HepG2 (cell line): ENCODE results near the gene NCMAP. TPM values are rescaled to one million over a fixed set of nuclear protein-coding genes. Genes with fewer than 3 reads are reported as not detected.
A peak's percentile ranks its signal among the peaks of the same experiment; 100 is the strongest.

ENCODE experiments used
- ATAC-seq: fragments of 200-7000 bp; cut with Tn5 transposase; 3 replicates; pipeline ENCODE4 v1.9.1; 2020; ENCODE audit warnings: mild to moderate bottlenecking, moderate library complexity
- BruUV-seq: library from RNA; stranded (reverse); fragments of 400-500 nt; replicated peaks from 2 replicates; lab custom pipeline; 2021; lab: Mats Ljungman, UMichigan
- CTCF ChIA-PET: fragments of 300-600 bp; formaldehyde crosslinking; extraction: SDS; loops from one replicate; lab custom pipeline; 2021; ENCODE audit warnings: low total read pairs, inconsistent platforms, low intra/inter-chr PET ratio; lab: Yijun Ruan, JAX
- POLR2A ChIA-PET: fragments of 350-600 bp; sonication (Branson Sonifier 250); formaldehyde crosslinking; loops from one replicate; lab custom pipeline; 2020; ENCODE audit warnings: antibody characterized with exemption, inconsistent platforms; lab: Yijun Ruan, JAX
- DNase-seq: peaks from one replicate; pipeline ENCODE4 v3.0.0-alpha.2; 2015; ENCODE audit warnings: low spot score
- FAIRE-seq: peaks from 3 replicates; lab custom pipeline; 2011; peaks lifted over from hg19 to GRCh38; lab: Jason Lieb, UNC
- H2AFZ ChIP-seq: one replicate; pipeline ENCODE4 v1.6.1; 2011; ENCODE audit warnings: low read length, inconsistent platforms
- H3K27ac ChIP-seq: fragments of 300-600 bp; 3 replicates; pipeline ENCODE4 v1.8.0; 2011; ENCODE audit warnings: mixed run types, mild to moderate bottlenecking, mixed read lengths, low read length, inconsistent platforms; ENCODE audit not compliant: insufficient read depth; ENCODE audit errors: extremely low read length
- H3K27me3 ChIP-seq, 2 experiments: fragments of 200-600 bp in 1 of 2; 2 replicates in 1 of 2; 3 replicates in 1 of 2; pipeline versions ENCODE4 v1.6.0 to v1.8.0; 2011; ENCODE audit warnings: low read length in 2 of 2, mild to moderate bottlenecking in 2 of 2, moderate library complexity in 2 of 2, inconsistent platforms in 1 of 2; ENCODE audit not compliant: insufficient read depth in 2 of 2, control insufficient read depth in 1 of 2
- H3K36me3 ChIP-seq, 2 experiments: fragments of 200-600 bp in 1 of 2; replicated peaks in 1 of 2; 2 replicates in 1 of 2; 3 replicates in 1 of 2; pipeline versions ENCODE4 v1.5.1 to v1.8.0; 2011; ENCODE audit warnings: low read length in 2 of 2, inconsistent platforms in 1 of 2; ENCODE audit not compliant: insufficient read depth in 2 of 2, control insufficient read depth in 1 of 2
- H3K4me1 ChIP-seq: 2 replicates; pipeline ENCODE4 v1.5.1; 2012; ENCODE audit warnings: low read length, inconsistent platforms; ENCODE audit not compliant: insufficient read depth
- H3K4me2 ChIP-seq: 2 replicates; pipeline ENCODE4 v1.6.0; 2011; ENCODE audit warnings: low read depth, low read length, inconsistent platforms
- H3K4me3 ChIP-seq, 3 experiments: fragments of 200-600 bp in 1 of 3; sonication (generic), shearing (Covaris generic) in 1 of 3; replicated peaks in 1 of 3; 2 replicates each; pipeline ENCODE4 v1.5.1; 2011 to 2016; ENCODE audit warnings: low read length in 3 of 3, inconsistent platforms in 2 of 3, low read depth in 2 of 3, mild to moderate bottlenecking in 2 of 3, control low read depth in 1 of 3, mixed read lengths in 1 of 3; ENCODE audit not compliant: insufficient read depth in 1 of 3
- H3K79me2 ChIP-seq: one replicate; pipeline ENCODE4 v1.6.1; 2011; ENCODE audit warnings: low read length, inconsistent platforms; ENCODE audit not compliant: insufficient read depth
- H3K9ac ChIP-seq: 2 replicates; pipeline ENCODE4 v1.6.0; 2011; ENCODE audit warnings: mild to moderate bottlenecking, low read depth, low read length, inconsistent platforms; ENCODE audit not compliant: insufficient read depth
- H3K9me3 ChIP-seq: 2 replicates; pipeline ENCODE4 v1.5.1; 2012; ENCODE audit warnings: mild to moderate bottlenecking, low read length
- H4K20me1 ChIP-seq: 2 replicates; pipeline ENCODE4 v1.6.0; 2011; ENCODE audit warnings: inconsistent platforms, mild to moderate bottlenecking, low read length, moderate library complexity; ENCODE audit not compliant: insufficient read depth
- BCL3 ChIP-seq: sonication (generic); formaldehyde crosslinking; IDR thresholded peaks from 2 replicates; pipeline ENCODE4 v1.5.1; 2020; ENCODE audit warnings: mild to moderate bottlenecking, missing genetic modification reagents, moderate library complexity
- ETV5 ChIP-seq: IDR thresholded peaks from 2 replicates; pipeline ENCODE4 v1.6.1; 2018; ENCODE audit warnings: missing biosample characterization, missing genetic modification reagents, inconsistent platforms, borderline replicate concordance
- KAT2B ChIP-seq: fragments of 150-350 bp; IDR thresholded peaks from 2 replicates; pipeline ENCODE4 v1.6.1; 2014; ENCODE audit warnings: low read depth, low read length, borderline replicate concordance
- MXD1 ChIP-seq: sonication (generic); formaldehyde crosslinking; IDR thresholded peaks from 2 replicates; pipeline ENCODE4 v1.4.0; 2020; ENCODE audit warnings: mild to moderate bottlenecking, missing genetic modification reagents
- SUZ12 ChIP-seq: fragments of 150-350 bp; IDR thresholded peaks from 2 replicates; pipeline ENCODE4 v1.6.1; 2014; ENCODE audit warnings: low read depth, low read length
- ZNF331 ChIP-seq: sonication (generic); formaldehyde crosslinking; IDR thresholded peaks from 2 replicates; pipeline ENCODE4 v1.4.0; 2020; ENCODE audit warnings: missing genetic modification reagents
- ZNF737 ChIP-seq: sonication (generic); formaldehyde crosslinking; IDR thresholded peaks from 2 replicates; pipeline ENCODE4 v1.5.0; 2020; ENCODE audit warnings: missing genetic modification reagents, mild to moderate bottlenecking, borderline replicate concordance
- ZNF777 ChIP-seq: sonication (generic); formaldehyde crosslinking; IDR thresholded peaks from 2 replicates; pipeline ENCODE4 v1.4.0; 2020; ENCODE audit warnings: missing genetic modification reagents
- ZNF788 ChIP-seq: sonication (generic); formaldehyde crosslinking; IDR thresholded peaks from 2 replicates; pipeline ENCODE4 v1.5.0; 2020; ENCODE audit warnings: mild to moderate bottlenecking, missing genetic modification reagents, borderline replicate concordance
- WGBS: methylation state at CpG from one replicate; pipeline ENCODE4 v1.1.6; 2017; ENCODE audit warnings: low lambda C conversion rate; 5-methylcytosine and 5-hydroxymethylcytosine counted together
- in situ Hi-C: cut with HindIII; loops from 2 replicates; pipeline ENCODE4 v1.10.0; 2017; ENCODE audit warnings: low pct_unique_long_range_greater_than_20kb; ENCODE audit not compliant: extremely low pct_ligation_motif_present
- intact Hi-C: fragments of 100-400 bp; cut with micrococcal nuclease; formaldehyde crosslinking; loops from one replicate; pipeline ENCODE4 v1.10.0; 2022; ENCODE audit not compliant: unreplicated experiment
- polyA plus RNA-seq, 8 experiments: library from polyadenylated mRNA; depleted of rRNA in 3 of 8; stranded (reverse) in 7 of 8; unstranded in 1 of 8; fragments of >200 nt; fragmentation: Illumina TruSeq in 4 of 8; extraction: Trizol in 4 of 8; gene quantifications; 2 replicates each; pipeline versions ENCODE4 v1.2.1 to v1.2.3, GENCODE V29; 2011 to 2016; ENCODE audit warnings: low read depth in 4 of 8, missing spikeins in 1 of 8, mixed read lengths in 1 of 8; ENCODE audit not compliant: insufficient read depth in 1 of 8
- total RNA-seq, 5 experiments: library from RNA; depleted of rRNA; stranded (reverse); fragments of >200 nt; fragmentation: Illumina TruSeq; extraction: Trizol; gene quantifications; 2 replicates each; pipeline ENCODE4 v1.2.3, GENCODE V29; 2016; ENCODE audit warnings: low read depth in 1 of 5
- TF ChIP-seq, protein P1 (sequence below): sonication (generic); formaldehyde crosslinking; IDR thresholded peaks from 2 replicates; pipeline ENCODE4 v1.4.0; 2020; ENCODE audit warnings: missing genetic modification reagents, borderline replicate concordance
- TF ChIP-seq, protein P2 (sequence below): sonication (generic); formaldehyde crosslinking; conservative IDR thresholded peaks from 2 replicates; pipeline ENCODE4 v1.4.0; 2020; ENCODE audit warnings: missing genetic modification reagents
- TF ChIP-seq, protein P3 (sequence below): IDR thresholded peaks from 2 replicates; pipeline ENCODE4 v1.6.1; 2012; ENCODE audit warnings: inconsistent platforms

Gene NCMAP
- total and polyA plus RNA-seq, 2 of the 13 experiments (the other 11 are each of a cell fraction or from before 2014, with no cell fraction given), result 2.7 to 20.0 TPM

GRCh38 chr1:24622218-24622617 lies 66.3 kb downstream of the NCMAP start:
- BruUV-seq, result no TSS peak
- TF ChIP-seq BCL3 (CRISPR knock-in tag) (no peak), SUZ12 (no peak), ZNF777 (CRISPR knock-in tag) (no peak), KAT2B (no peak), MXD1 (CRISPR knock-in tag) (no peak), ZNF737 (no peak), ZNF331 (CRISPR knock-in tag) (no peak), ETV5 (CRISPR knock-in tag) (no peak), ZNF788 (no peak)
- TF ChIP-seq, protein P1, sequence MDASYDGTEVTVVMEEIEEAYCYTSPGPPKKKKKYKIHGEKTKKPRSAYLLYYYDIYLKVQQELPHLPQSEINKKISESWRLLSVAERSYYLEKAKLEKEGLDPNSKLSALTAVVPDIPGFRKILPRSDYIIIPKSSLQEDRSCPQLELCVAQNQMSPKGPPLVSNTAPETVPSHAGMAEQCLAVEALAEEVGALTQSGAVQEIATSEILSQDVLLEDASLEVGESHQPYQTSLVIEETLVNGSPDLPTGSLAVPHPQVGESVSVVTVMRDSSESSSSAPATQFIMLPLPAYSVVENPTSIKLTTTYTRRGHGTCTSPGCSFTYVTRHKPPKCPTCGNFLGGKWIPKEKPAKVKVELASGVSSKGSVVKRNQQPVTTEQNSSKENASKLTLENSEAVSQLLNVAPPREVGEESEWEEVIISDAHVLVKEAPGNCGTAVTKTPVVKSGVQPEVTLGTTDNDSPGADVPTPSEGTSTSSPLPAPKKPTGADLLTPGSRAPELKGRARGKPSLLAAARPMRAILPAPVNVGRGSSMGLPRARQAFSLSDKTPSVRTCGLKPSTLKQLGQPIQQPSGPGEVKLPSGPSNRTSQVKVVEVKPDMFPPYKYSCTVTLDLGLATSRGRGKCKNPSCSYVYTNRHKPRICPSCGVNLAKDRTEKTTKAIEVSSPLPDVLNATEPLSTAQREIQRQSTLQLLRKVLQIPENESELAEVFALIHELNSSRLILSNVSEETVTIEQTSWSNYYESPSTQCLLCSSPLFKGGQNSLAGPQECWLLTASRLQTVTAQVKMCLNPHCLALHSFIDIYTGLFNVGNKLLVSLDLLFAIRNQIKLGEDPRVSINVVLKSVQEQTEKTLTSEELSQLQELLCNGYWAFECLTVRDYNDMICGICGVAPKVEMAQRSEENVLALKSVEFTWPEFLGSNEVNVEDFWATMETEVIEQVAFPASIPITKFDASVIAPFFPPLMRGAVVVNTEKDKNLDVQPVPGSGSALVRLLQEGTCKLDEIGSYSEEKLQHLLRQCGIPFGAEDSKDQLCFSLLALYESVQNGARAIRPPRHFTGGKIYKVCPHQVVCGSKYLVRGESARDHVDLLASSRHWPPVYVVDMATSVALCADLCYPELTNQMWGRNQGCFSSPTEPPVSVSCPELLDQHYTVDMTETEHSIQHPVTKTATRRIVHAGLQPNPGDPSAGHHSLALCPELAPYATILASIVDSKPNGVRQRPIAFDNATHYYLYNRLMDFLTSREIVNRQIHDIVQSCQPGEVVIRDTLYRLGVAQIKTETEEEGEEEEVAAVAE (CRISPR knock-in tag), result no peak
- TF ChIP-seq, protein P2, sequence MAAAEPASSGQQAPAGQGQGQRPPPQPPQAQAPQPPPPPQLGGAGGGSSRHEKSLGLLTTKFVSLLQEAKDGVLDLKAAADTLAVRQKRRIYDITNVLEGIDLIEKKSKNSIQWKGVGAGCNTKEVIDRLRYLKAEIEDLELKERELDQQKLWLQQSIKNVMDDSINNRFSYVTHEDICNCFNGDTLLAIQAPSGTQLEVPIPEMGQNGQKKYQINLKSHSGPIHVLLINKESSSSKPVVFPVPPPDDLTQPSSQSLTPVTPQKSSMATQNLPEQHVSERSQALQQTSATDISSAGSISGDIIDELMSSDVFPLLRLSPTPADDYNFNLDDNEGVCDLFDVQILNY (CRISPR knock-in tag), result no peak
- TF ChIP-seq, protein P3, sequence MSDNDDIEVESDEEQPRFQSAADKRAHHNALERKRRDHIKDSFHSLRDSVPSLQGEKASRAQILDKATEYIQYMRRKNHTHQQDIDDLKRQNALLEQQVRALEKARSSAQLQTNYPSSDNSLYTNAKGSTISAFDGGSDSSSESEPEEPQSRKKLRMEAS, result no peak

More at GRCh38 chr1:24622218-24622617, 66.3 kb downstream of the NCMAP start:
- CTCF ChIA-PET, result no interaction called here
- FAIRE-seq (no peak), ATAC-seq (no peak), DNase-seq (no peak)
- H3K4me1 ChIP-seq, result peaks cover 36% of the 10 kb centered on the region
- in situ Hi-C loops, result no loop called here
- H3K9me3 ChIP-seq, result no peaks in the 10 kb centered on the region
- no peaks in the 10 kb centered on the region for H4K20me1 ChIP-seq
- POLR2A ChIA-PET, result no interaction called here
- H3K4me3 ChIP-seq, result no peak overlapping the region
- no peak overlapping the region for H3K9ac ChIP-seq
- H3K36me3 ChIP-seq, result no peaks in the 10 kb centered on the region
- intact Hi-C loops, result no loop called here
- H3K79me2 ChIP-seq, result no peaks in the 10 kb centered on the region
- peak overlapping the region; percentile 7; the same call in 1 of the 2 replicates for H3K4me2 ChIP-seq
- H3K27ac ChIP-seq, result no peak overlapping the region
- H2AFZ ChIP-seq, result no peak overlapping the region
- 22% methylated on average over 4 of the region's 4 CpGs for WGBS
- peaks cover 0 to 2% of the 10 kb centered on the region in 2 experiments; a peak in 1 of 5 replicates for H3K27me3 ChIP-seq
